T-helper 2 cell treated with Interferon-gamma antibody and Interleukin-4, amounts not matched to agents 5 μg/mL and 100 μg/mL, for 36 hours (primary cell): Measurements from ENCODE around the gene ALDH1A3.

Experiments
- DNase-seq: peaks from one replicate; pipeline ENCODE4 v3.0.0; 2021; ENCODE audit warnings: low spot score
- H3K27ac Mint-ChIP-seq: one replicate; pipeline ENCODE4 v1.8.0; 2021; ENCODE audit warnings: mild to moderate bottlenecking, mixed read lengths
- H3K27me3 Mint-ChIP-seq: one replicate; pipeline ENCODE4 v1.8.0; 2021; ENCODE audit warnings: low read depth, mixed read lengths
- H3K36me3 Mint-ChIP-seq: one replicate; pipeline ENCODE4 v1.8.0; 2021; ENCODE audit warnings: low read depth, mixed read lengths
- H3K4me1 Mint-ChIP-seq: one replicate; pipeline ENCODE4 v1.8.0; 2021; ENCODE audit warnings: low read depth, mixed read lengths
- H3K4me3 Mint-ChIP-seq: one replicate; pipeline ENCODE4 v1.8.0; 2022; ENCODE audit warnings: mild to moderate bottlenecking, moderate library complexity, mixed read lengths
- H3K9me3 Mint-ChIP-seq: one replicate; pipeline ENCODE4 v1.8.0; 2021; ENCODE audit warnings: mixed read lengths

Gene ALDH1A3

DNA sequence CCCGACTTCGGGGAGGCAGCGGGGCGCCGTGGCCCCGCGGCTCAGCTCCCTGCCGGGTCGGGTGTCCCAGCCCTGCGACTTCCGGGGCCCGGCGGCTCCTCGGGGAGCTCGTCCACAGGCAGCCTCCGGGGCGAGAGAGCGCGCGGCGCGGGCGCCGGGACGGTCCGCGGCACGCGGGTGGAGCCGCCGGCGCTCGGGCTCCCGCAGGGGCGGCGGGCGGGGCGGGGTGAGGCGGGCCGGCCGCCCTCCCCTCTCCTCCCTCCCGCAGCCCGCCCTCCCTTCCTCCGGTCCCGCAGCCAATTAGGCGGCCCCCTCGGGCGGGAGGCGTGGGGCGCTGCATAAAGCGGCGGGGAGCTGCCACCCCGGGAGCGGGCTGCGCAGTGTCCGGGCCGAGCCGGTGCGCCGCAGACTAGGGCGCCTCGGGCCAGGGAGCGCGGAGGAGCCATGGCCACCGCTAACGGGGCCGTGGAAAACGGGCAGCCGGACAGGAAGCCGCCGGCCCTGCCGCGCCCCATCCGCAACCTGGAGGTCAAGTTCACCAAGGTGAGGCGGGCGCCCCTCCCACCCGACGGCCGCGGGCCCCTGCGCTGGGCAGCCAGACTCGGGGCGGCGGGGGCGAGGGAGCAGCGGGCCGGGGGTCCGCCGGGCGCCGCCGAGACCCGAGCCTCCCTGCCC lies at the start of gene ALDH1A3:
Gene ALDH1A3, plus strand, starts transcription at position 368 of the 675 bp plus-strand sequence. Its CDS starts 77 bp downstream, at position 445.
- peak within 1 kb of the TSS; percentile 64 for H3K4me3 Mint-ChIP-seq
- no peaks in the 10 kb centered on the region for H3K36me3 Mint-ChIP-seq
- H3K4me1 Mint-ChIP-seq: no peaks in the 10 kb centered on the region
- no peak for DNase-seq
- H3K27me3 Mint-ChIP-seq: peaks cover 73% of the 10 kb centered on the region
- H3K9me3 Mint-ChIP-seq: no peaks in the 10 kb centered on the region
- H3K27ac Mint-ChIP-seq: no peak within 1 kb of the TSS

DNA sequence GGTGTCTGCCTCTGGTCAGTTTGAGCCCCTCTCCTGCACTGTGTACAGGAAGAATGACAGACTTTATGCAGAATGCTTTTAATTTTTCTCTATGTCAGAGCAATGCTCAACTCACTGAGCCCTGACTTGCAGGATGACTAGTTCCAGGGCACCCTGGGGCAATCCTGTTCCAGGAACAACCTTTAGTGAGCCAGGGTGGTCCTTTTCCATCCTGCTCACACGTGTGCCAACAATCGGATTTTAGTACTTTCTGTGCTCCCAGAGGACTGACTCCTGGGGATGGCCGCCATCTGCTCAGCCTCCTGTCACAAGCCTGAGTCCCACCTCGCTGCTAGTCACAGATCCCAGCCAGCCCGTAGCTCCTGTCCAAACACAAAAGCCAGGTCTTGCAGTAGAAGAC lies 48.2 kb upstream of the ALDH1A3 start:
- H3K9me3 Mint-ChIP-seq: no peaks in the 10 kb centered on the region
- no peak for DNase-seq
- no peaks in the 10 kb centered on the region for H3K4me1 Mint-ChIP-seq
- H3K27me3 Mint-ChIP-seq: peaks cover 13% of the 10 kb centered on the region
- no peaks in the 10 kb centered on the region for H3K36me3 Mint-ChIP-seq
- no peak overlapping the region for H3K4me3 Mint-ChIP-seq
- no peak overlapping the region for H3K27ac Mint-ChIP-seq

DNA sequence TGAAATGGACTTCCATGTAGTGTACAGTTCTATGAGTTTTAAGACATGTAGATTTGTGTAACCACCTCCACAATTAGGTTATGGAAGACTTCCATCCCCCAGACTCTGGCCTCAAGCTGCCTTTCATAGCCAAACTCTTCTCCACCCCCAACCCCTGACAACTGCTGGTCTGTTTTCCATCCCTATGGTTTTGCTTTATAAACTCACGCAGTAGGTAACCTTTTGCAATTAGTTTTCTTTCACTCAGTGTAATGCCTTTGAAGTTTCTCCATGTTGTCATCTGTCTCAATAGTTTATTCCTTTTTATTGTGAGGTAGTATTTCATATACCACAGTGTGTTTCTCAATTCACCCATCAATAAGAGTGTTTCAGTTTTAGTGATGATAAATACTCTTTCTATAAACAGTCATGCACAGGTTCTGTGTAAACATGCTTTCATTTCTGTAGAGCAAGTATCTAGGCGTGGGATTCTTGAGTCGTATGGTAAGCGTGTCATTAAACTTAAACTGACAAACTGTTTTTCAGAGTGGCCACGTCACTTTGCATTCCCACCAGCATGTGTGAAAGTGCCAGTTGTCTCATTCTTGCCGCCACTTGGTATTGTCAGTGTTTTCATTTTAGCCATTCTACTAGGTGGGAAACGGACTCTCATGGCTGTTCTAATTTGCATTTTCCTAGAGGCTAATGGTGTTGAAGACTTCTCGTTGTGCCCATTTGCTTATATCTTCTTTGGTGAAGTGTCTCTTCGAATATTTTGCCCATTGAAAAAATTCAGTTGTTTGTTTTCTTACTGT lies 47.3 kb upstream of the ALDH1A3 start:
- no peak overlapping the region for H3K27ac Mint-ChIP-seq
- H3K9me3 Mint-ChIP-seq: no peaks in the 10 kb centered on the region
- H3K27me3 Mint-ChIP-seq: peaks cover 13% of the 10 kb centered on the region
- no peak for DNase-seq
- no peaks in the 10 kb centered on the region for H3K4me1 Mint-ChIP-seq
- no peaks in the 10 kb centered on the region for H3K36me3 Mint-ChIP-seq
- H3K4me3 Mint-ChIP-seq: no peak overlapping the region

DNA sequence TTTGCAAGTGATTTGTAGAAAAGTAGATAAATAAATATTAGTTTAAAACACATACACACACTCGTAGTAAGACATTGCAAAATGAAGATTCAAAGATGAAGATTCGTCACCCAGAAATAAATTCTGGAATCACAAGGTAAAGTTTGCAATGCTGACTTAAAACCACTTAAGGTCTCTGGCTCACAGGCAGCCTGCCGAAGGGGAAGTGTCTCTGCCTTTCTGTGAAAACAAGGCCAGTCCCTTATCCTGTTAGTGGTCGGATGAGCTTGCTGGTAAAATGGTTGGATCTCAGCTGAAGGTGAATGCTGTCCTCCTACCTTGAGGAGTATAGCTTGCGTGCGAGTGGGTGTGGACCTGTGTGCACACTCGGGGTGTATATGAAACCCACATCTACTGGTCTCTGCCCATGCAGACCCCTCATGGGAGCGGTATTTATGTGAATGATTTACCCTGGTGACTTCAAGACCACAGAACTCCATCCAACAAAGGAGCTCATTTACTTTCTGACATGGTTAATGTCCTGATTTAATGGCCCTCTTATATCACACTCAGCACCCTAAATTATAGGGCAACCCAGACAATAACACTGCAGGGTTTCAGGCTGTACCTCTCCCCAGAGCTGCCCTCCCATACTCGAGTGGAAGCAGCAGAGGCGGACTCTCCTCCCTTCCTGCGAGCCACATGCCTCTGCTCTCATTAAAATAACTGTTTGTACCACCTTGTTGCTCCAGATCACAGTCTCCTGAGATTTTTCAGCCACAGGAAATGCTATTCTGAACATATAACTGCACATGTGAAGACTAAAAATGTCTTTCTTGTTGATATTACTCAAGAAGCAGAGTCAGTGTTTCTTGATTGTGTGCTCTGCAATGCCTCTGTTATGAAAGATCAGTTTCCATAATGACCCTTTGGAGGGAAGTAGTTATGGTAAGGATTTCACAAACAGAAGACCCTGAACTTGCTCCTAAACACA lies 45.9 kb upstream of the ALDH1A3 start:
- H3K27ac Mint-ChIP-seq: no peak overlapping the region
- no peaks in the 10 kb centered on the region for H3K4me1 Mint-ChIP-seq
- H3K27me3 Mint-ChIP-seq: peaks cover 6% of the 10 kb centered on the region
- no peaks in the 10 kb centered on the region for H3K9me3 Mint-ChIP-seq
- DNase-seq: no peak
- no peaks in the 10 kb centered on the region for H3K36me3 Mint-ChIP-seq
- H3K4me3 Mint-ChIP-seq: no peak overlapping the region

DNA sequence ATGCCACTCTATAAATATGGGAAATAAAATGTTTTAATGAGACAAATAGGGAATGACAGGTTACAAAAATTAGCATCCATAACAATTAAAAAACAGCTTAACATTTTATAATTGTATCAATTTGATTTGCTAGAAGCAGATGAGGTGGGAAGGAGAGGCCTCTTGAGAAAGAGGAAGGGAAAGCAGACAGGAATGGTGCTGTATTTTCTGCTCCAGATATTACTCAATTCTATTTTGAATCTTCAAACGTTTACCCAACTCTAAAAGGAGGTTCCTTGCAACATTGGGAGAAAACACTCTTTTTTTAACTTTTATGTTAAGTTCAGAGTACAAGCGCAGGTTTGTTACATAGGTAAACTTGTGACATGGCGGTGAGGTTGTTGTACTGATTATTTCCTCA lies 44.9 kb upstream of the ALDH1A3 start:
- no peaks in the 10 kb centered on the region for H3K36me3 Mint-ChIP-seq
- H3K4me3 Mint-ChIP-seq: no peak overlapping the region
- DNase-seq: no peak
- H3K4me1 Mint-ChIP-seq: no peaks in the 10 kb centered on the region
- no peaks in the 10 kb centered on the region for H3K9me3 Mint-ChIP-seq
- no peak overlapping the region for H3K27ac Mint-ChIP-seq
- peaks cover 6% of the 10 kb centered on the region for H3K27me3 Mint-ChIP-seq

DNA sequence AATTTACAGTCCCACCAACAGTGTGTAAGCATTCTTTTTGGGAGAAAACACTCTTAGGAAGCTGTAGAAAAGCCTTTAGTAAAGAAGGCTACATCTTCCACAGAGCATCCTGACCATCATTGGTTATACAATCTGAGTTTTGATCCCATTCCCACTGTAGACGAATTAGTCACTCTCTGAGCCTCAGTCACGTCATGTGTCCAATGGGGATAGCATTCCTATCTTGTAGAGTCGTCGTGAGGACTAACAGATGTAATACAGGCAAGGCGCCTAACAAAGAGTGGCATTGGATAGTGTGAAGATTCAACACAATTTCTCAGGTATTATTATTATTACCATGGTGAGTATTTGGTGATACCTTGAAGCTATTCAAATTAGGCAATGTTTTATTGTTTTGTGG lies 44.0 kb upstream of the ALDH1A3 start:
- H3K36me3 Mint-ChIP-seq: no peaks in the 10 kb centered on the region

DNA sequence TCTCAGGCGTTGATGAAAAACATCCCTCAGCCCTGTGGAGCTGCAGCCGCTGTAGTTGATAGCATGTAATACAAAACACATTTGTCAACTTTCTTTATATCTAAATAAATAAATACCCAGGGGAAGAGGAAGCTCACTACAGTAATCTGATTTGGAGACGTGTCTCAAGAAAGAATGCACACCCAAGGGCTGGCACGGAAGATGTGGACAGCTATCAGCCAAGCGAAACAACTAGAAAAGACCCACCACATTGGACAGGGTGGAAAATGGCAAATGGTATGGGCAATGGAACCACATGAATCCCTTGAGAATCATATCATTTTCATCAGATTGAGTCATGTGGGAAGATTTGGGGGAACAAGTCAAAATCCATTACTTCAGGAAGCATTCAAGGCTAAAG lies 43.1 kb upstream of the ALDH1A3 start:
- DNase-seq: no peak
- Mint-ChIP-seq H3K36me3 (no peaks in the 10 kb centered on the region), H3K27ac (no peak overlapping the region), H3K9me3 (no peaks in the 10 kb centered on the region), H3K27me3 (peaks cover 11% of the 10 kb centered on the region), H3K4me1 (no peaks in the 10 kb centered on the region), H3K4me3 (no peak overlapping the region)

More for the DNA sequence above, 44.0 kb upstream of the ALDH1A3 start:
- Mint-ChIP-seq H3K4me1 (no peaks in the 10 kb centered on the region), H3K9me3 (no peaks in the 10 kb centered on the region), H3K27ac (no peak overlapping the region), H3K4me3 (no peak overlapping the region), H3K27me3 (peaks cover 8% of the 10 kb centered on the region)
- DNase-seq: no peak

DNA sequence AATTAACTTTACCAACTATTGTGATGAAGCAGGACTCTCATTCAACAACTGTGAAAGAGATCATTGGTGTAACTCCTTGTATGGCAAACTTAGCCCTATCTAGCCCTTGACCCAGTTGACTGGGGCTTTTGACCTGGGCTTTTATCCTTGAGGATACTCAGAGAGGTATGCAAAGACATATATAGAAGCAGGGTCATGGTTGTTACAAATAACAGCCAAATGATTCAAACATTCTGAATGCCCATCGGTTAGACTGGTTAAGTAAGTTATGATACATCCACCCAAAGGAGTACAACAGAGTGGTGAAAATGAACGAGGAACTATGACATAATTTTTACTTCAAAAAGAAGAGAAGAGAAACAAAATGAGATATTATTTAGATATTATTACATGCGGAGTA lies 38.2 kb upstream of the ALDH1A3 start:
- DNase-seq: no peak
- Mint-ChIP-seq H3K4me1 (no peaks in the 10 kb centered on the region), H3K36me3 (no peaks in the 10 kb centered on the region), H3K9me3 (no peaks in the 10 kb centered on the region), H3K27me3 (peaks cover 9% of the 10 kb centered on the region), H3K27ac (no peak overlapping the region), H3K4me3 (no peak overlapping the region)

DNA sequence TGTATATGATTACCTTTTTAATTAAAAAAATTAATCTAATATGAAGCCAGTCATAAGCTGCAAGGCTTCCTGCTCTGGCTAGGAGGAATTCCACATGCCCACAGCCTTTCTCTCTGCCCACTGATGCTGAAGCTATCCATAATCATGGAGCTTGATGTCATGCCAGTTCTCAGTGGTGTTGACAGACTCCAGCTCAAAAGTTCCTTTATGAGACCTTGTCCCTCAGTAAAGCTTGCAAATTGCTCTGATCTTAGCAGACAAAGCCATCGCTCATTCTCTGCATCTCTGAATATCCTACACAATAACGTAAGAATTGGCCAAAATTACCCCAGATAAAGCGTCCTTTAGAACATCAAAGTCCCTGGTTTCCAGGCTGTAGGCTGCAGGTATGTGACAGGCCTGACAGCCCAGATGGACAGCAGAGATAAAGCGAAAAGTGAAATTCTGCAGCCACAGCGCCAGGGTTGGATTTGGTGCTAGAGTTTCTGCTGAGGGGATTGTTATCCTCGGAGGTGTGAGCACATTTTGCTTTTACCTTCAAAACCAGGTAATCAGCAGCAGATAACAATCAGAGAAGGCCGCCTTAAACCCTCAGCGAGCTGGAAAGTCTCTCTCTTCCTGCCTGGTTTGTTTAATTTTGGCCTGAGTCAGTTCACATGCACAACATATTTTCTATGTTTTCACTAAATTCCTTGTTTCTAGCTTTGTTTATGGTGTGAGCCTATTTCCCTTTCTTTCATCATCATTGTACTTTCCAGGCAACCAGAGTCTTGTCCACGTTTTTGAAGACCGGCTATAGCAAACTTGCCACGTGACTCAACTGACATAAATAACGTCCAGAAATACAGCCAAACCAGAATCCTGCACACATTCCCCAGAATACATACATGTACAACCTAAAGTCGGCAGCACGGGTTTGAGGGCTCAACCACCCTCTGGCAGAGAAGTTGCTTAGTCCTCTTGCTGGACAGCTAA lies 36.6 kb upstream of the ALDH1A3 start:
- Mint-ChIP-seq H3K27me3 (peaks cover 16% of the 10 kb centered on the region), H3K4me3 (no peak overlapping the region), H3K27ac (no peak overlapping the region), H3K36me3 (no peaks in the 10 kb centered on the region), H3K4me1 (no peaks in the 10 kb centered on the region), H3K9me3 (no peaks in the 10 kb centered on the region)
- no peak for DNase-seq

DNA sequence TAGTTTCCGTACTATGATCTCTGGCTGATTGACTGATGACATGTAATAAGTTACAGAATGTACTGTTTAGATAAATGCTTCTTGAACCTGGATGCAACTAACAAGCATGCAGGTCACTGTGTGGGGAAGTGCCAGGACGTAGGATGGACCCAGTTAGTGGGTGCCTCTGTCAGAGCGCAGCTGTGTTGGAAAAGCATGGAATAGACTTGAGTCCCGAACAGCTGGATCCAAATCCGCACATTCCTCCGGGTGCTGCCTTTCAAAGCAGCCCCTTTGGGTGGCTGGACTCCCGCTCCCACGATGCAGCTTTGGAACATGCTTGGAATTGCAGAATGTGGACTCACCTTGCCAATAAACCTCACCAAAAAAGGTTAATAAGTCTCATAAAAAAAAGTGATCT lies 35.5 kb upstream of the ALDH1A3 start:
- Mint-ChIP-seq H3K36me3 (no peaks in the 10 kb centered on the region), H3K9me3 (no peaks in the 10 kb centered on the region), H3K27ac (no peak overlapping the region), H3K4me1 (peaks cover 2% of the 10 kb centered on the region), H3K4me3 (no peak overlapping the region), H3K27me3 (peaks cover 23% of the 10 kb centered on the region)
- no peak for DNase-seq

DNA sequence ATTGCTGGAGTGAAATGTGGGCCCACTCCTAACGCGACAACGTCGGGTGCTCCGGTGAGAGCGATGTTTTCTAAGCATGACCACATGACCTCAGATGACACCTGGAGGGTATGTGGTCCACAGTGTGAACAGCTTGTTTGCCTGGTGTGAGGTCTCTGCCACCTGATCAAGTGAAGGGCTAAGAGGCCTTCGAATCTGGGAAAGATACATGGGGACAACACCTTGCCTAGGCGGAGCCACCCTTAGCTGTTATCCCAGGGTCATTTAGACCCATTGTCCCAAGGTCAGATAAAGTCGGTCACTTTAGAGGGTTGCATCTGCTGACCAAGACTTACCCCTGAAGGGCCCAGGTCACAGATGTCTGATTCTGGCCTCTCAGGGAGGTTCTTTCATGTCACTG lies 34.9 kb upstream of the ALDH1A3 start:
- H3K36me3 Mint-ChIP-seq: no peaks in the 10 kb centered on the region
- H3K27me3 Mint-ChIP-seq: peaks cover 26% of the 10 kb centered on the region
- H3K4me1 Mint-ChIP-seq: peaks cover 3% of the 10 kb centered on the region
- no peak overlapping the region for H3K27ac Mint-ChIP-seq
- no peak for DNase-seq
- H3K4me3 Mint-ChIP-seq: no peak overlapping the region
- H3K9me3 Mint-ChIP-seq: no peaks in the 10 kb centered on the region

DNA sequence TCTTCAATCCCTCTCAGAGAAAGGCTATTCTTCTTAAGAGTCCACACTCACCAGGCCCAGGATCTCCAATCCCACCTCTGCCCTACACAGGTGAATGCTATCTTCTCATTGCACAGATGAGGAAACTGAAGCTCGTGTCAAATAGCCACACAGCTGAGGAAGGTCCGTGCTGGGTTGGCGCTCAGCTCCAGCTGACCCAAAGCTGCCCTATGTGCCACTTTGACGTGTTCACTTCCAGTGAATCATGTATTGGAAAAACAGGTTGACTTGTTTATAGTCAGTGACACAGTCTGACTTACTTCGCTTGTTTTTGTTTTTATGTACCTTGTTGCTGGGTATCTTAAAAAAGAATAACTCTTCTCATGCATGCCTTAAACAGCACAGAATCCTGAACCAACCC lies 32.4 kb upstream of the ALDH1A3 start:
- Mint-ChIP-seq H3K36me3 (no peaks in the 10 kb centered on the region), H3K9me3 (no peaks in the 10 kb centered on the region), H3K4me3 (no peak overlapping the region), H3K27ac (no peak overlapping the region), H3K4me1 (peaks cover 3% of the 10 kb centered on the region), H3K27me3 (peaks cover 26% of the 10 kb centered on the region)
- DNase-seq: no peak
